ENCODE data around the gene TMCC1.

The TMCC1 gene

GRCh38 chr3:129654131-129654530 is 239.4 kb downstream of the TMCC1 start:
- Histone ChIP-seq H3K9ac (no peak overlapping the region), H3K36me3 (ENCODE audit: insufficient read depth) (no peaks in the 10 kb centered on the region), H3K27ac (no peak overlapping the region), H4K20me1 (ENCODE audit: insufficient read depth) (no peaks in the 10 kb centered on the region), H3K27me3 (ENCODE audit: insufficient read depth, low read depth) (no peaks in the 10 kb centered on the region), H3K4me3 (IDR thresholded peaks at IDR 0.05; ENCODE audit: insufficient read depth, low read depth, low read length) (no peak overlapping the region), H3K4me2 (no peak overlapping the region), H3K4me1 (ENCODE audit: low read depth, poor library complexity, severe bottlenecking) (peaks cover 17% of the 10 kb centered on the region), H2AFZ (ENCODE audit: low read depth) (no peak overlapping the region), H3K79me2 (ENCODE audit: insufficient read depth, low read depth) (no peaks in the 10 kb centered on the region)
- no peak for TF ChIP-seq CTCF (conservative IDR thresholded peaks at IDR 0.05; ENCODE audit: low read depth, low read length)

GRCh38 chr3:129653019-129653418 is 240.5 kb downstream of the TMCC1 start:
- Histone ChIP-seq H3K4me3 (IDR thresholded peaks at IDR 0.05; ENCODE audit: insufficient read depth, low read depth, low read length) (no peak overlapping the region), H3K36me3 (ENCODE audit: insufficient read depth) (no peaks in the 10 kb centered on the region), H3K9ac (no peak overlapping the region), H3K4me1 (ENCODE audit: low read depth, poor library complexity, severe bottlenecking) (peaks cover 13% of the 10 kb centered on the region), H3K27me3 (ENCODE audit: insufficient read depth, low read depth) (no peaks in the 10 kb centered on the region), H3K79me2 (ENCODE audit: insufficient read depth, low read depth) (no peaks in the 10 kb centered on the region), H4K20me1 (ENCODE audit: insufficient read depth) (no peaks in the 10 kb centered on the region), H3K4me2 (no peak overlapping the region), H3K27ac (no peak overlapping the region), H2AFZ (ENCODE audit: low read depth) (no peak overlapping the region)
- TF ChIP-seq CTCF (conservative IDR thresholded peaks at IDR 0.05; ENCODE audit: low read depth, low read length), result no peak

GRCh38 chr3:129651435-129652202 is 241.9 kb downstream of the TMCC1 start:
- Histone ChIP-seq H3K79me2 (ENCODE audit: insufficient read depth, low read depth) (no peaks in the 10 kb centered on the region), H3K4me3 (IDR thresholded peaks at IDR 0.05; ENCODE audit: insufficient read depth, low read depth, low read length) (no peak overlapping the region), H3K36me3 (ENCODE audit: insufficient read depth) (no peaks in the 10 kb centered on the region), H3K27ac (no peak overlapping the region), H4K20me1 (ENCODE audit: insufficient read depth) (no peaks in the 10 kb centered on the region), H3K4me2 (no peak overlapping the region), H2AFZ (ENCODE audit: low read depth) (no peak overlapping the region), H3K9ac (no peak overlapping the region), H3K4me1 (ENCODE audit: low read depth, poor library complexity, severe bottlenecking) (no peaks in the 10 kb centered on the region), H3K27me3 (ENCODE audit: insufficient read depth, low read depth) (no peaks in the 10 kb centered on the region)
- TF ChIP-seq CTCF (conservative IDR thresholded peaks at IDR 0.05; ENCODE audit: low read depth, low read length), result no peak

- Histone ChIP-seq H2AFZ (ENCODE audit: low read depth) (no peak overlapping the region), H3K9ac (no peak overlapping the region), H3K79me2 (ENCODE audit: insufficient read depth, low read depth) (no peaks in the 10 kb centered on the region), H3K27me3 (ENCODE audit: insufficient read depth, low read depth) (no peaks in the 10 kb centered on the region), H3K36me3 (ENCODE audit: insufficient read depth) (no peaks in the 10 kb centered on the region), H3K4me3 (IDR thresholded peaks at IDR 0.05; ENCODE audit: insufficient read depth, low read depth, low read length) (no peak overlapping the region), H4K20me1 (ENCODE audit: insufficient read depth) (no peaks in the 10 kb centered on the region), H3K4me1 (ENCODE audit: low read depth, poor library complexity, severe bottlenecking) (no peaks in the 10 kb centered on the region), H3K27ac (no peak overlapping the region), H3K4me2 (no peak overlapping the region)
- TF ChIP-seq CTCF (conservative IDR thresholded peaks at IDR 0.05; ENCODE audit: low read depth, low read length), result peak; percentile 86
Observed at GRCh38 chr3:129650256-129650872, 243.1 kb downstream of the TMCC1 start.

Measured in KMS-11 (cell line).